H1 (cell line): Measurements from ENCODE around the gene ARRB1. TPM values are rescaled to one million over a fixed set of nuclear protein-coding genes. Genes with fewer than 3 reads are reported as not detected.

Source experiments
- CTCF ChIA-PET: fragments of 300-600 bp; sonication (Branson Sonifier 250); formaldehyde crosslinking; loops from one replicate; lab custom pipeline; 2021; ENCODE audit not compliant: partially characterized antibody; lab: Charles Lee
- POLR2A ChIA-PET: fragments of 300-600 bp; sonication (Branson Sonifier 250); formaldehyde crosslinking; loops from one replicate; lab custom pipeline; 2021; ENCODE audit warnings: inconsistent platforms; ENCODE audit not compliant: partially characterized antibody; lab: Charles Lee
- DNase-seq, 2 experiments: peaks; one replicate each; pipeline versions ENCODE4 v3.0.0 to v3.0.0-alpha.2; 2010 to 2022; ENCODE audit warnings: low spot score in 2 of 2, low read depth in 1 of 2, mixed read lengths in 1 of 2
- FAIRE-seq: peaks from 2 replicates; lab custom pipeline; 2011; peaks lifted over from hg19 to GRCh38; lab: Jason Lieb, UNC
- H2AFZ ChIP-seq: 2 replicates; pipeline ENCODE4 v1.8.1; 2012; ENCODE audit warnings: low read length, inconsistent platforms
- H2AK5ac ChIP-seq: 2 replicates; pipeline ENCODE4 v1.6.1; 2013; ENCODE audit warnings: low read depth, low read length
- H2BK120ac ChIP-seq: replicated peaks from 2 replicates; pipeline ENCODE3; 2013; ENCODE audit warnings: low read depth, low read length, inconsistent platforms
- H2BK12ac ChIP-seq: 2 replicates; pipeline ENCODE4 v1.6.1; 2013; ENCODE audit warnings: low read depth, low read length
- H2BK15ac ChIP-seq: 2 replicates; pipeline ENCODE4 v1.6.1; 2013; ENCODE audit warnings: low read length
- H2BK20ac ChIP-seq: 2 replicates; pipeline ENCODE4 v1.6.1; 2013; ENCODE audit warnings: low read length
- H2BK5ac ChIP-seq: 2 replicates; pipeline ENCODE4 v1.6.1; 2013; ENCODE audit warnings: low read depth, low read length
- H3K14ac ChIP-seq: 2 replicates; pipeline ENCODE4 v1.6.1; 2013; ENCODE audit warnings: inconsistent platforms; ENCODE audit not compliant: insufficient read length
- H3K18ac ChIP-seq: 2 replicates; pipeline ENCODE4 v1.6.1; 2013; ENCODE audit warnings: low read length; ENCODE audit errors: extremely low read depth
- H3K23ac ChIP-seq: 2 replicates; pipeline ENCODE4 v1.6.1; 2013; ENCODE audit warnings: inconsistent platforms; ENCODE audit not compliant: insufficient read length
- H3K23me2 ChIP-seq: 2 replicates; pipeline ENCODE4 v1.6.1; 2013; ENCODE audit warnings: low read depth, low read length
- H3K27ac ChIP-seq: 2 replicates; pipeline ENCODE4 v1.6.1; 2011; ENCODE audit warnings: low read depth, low read length, inconsistent platforms
- H3K27me3 ChIP-seq, 4 experiments: replicated peaks in 1 of 4; 1 replicate in 1 of 4; 2 replicates in 3 of 4; pipeline versions ENCODE4 v1.6.1 to v1.8.1; 2011 to 2013; ENCODE audit warnings: low read length in 3 of 4, mild to moderate bottlenecking in 3 of 4, inconsistent platforms in 2 of 4, mixed read lengths in 2 of 4, moderate library complexity in 1 of 4; ENCODE audit not compliant: control insufficient read depth in 3 of 4, insufficient read depth in 3 of 4; ENCODE audit errors: extremely low read depth in 1 of 4
- H3K36me3 ChIP-seq, 4 experiments: 2 replicates each; pipeline versions ENCODE4 v1.6.1 to v1.8.1; 2011 to 2013; ENCODE audit warnings: mild to moderate bottlenecking in 4 of 4, low read length in 3 of 4, moderate library complexity in 2 of 4, control low read depth in 1 of 4, inconsistent platforms in 1 of 4; ENCODE audit not compliant: insufficient read depth in 4 of 4, control insufficient read depth in 2 of 4
- H3K4ac ChIP-seq: replicated peaks from 2 replicates; pipeline ENCODE3; 2013; ENCODE audit warnings: low read length, low read depth, mixed read lengths, inconsistent platforms; ENCODE audit not compliant: insufficient read length
- H3K4me1 ChIP-seq, 4 experiments: replicated peaks in 1 of 4; 1 replicate in 1 of 4; 2 replicates in 3 of 4; pipeline versions ENCODE4 v1.6.1 to v1.8.1; 2011 to 2013; ENCODE audit warnings: low read length in 3 of 4, inconsistent platforms in 2 of 4, mixed read lengths in 1 of 4; ENCODE audit not compliant: insufficient read depth in 4 of 4, control insufficient read depth in 3 of 4
- H3K4me2 ChIP-seq, 2 experiments: 2 replicates each; pipeline versions ENCODE4 v1.6.1 to v1.8.1; 2011 to 2013; ENCODE audit warnings: low read depth in 2 of 2, low read length in 2 of 2, control low read depth in 1 of 2, inconsistent platforms in 1 of 2, mild to moderate bottlenecking in 1 of 2; ENCODE audit not compliant: insufficient read depth in 1 of 2
- H3K4me3 ChIP-seq, 4 experiments: fragments of 200-600, 300-600 bp in 1 of 4; sonication (generic), shearing (Covaris generic), sonication (Bioruptor Twin) in 1 of 4; 2 replicates each; pipeline versions ENCODE4 v1.5.1 to v1.8.1; 2011 to 2016; ENCODE audit warnings: low read length in 4 of 4, low read depth in 3 of 4, control low read depth in 2 of 4, inconsistent platforms in 2 of 4, mild to moderate bottlenecking in 2 of 4, mixed read lengths in 1 of 4, moderate library complexity in 1 of 4; ENCODE audit not compliant: insufficient read depth in 2 of 4; ENCODE audit errors: extremely low read depth in 1 of 4
- H3K56ac ChIP-seq: replicated peaks from 2 replicates; pipeline ENCODE3; 2013; ENCODE audit warnings: low read depth, mild to moderate bottlenecking, mixed read lengths, low read length, inconsistent platforms; ENCODE audit not compliant: insufficient read length
- H3K79me1 ChIP-seq: 2 replicates; pipeline ENCODE4 v1.6.1; 2013; ENCODE audit warnings: low read depth, low read length, control low read depth
- H3K79me2 ChIP-seq, 2 experiments: 2 replicates each; pipeline versions ENCODE4 v1.6.1 to v1.8.1; 2012 to 2013; ENCODE audit warnings: low read length in 2 of 2, mild to moderate bottlenecking in 2 of 2, inconsistent platforms in 1 of 2; ENCODE audit not compliant: insufficient read depth in 2 of 2, control insufficient read depth in 1 of 2
- H3K9ac ChIP-seq, 4 experiments: replicated peaks in 1 of 4; 1 replicate in 1 of 4; 2 replicates in 3 of 4; pipeline versions ENCODE4 v1.6.1 to v1.8.1; 2011 to 2013; ENCODE audit warnings: low read depth in 3 of 4, low read length in 3 of 4, control low read depth in 2 of 4, mild to moderate bottlenecking in 2 of 4, moderate library complexity in 2 of 4, inconsistent platforms in 1 of 4; ENCODE audit errors: extremely low read depth in 1 of 4
- H3K9me3 ChIP-seq, 2 experiments: 2 replicates each; pipeline versions ENCODE4 v1.6.1 to v1.8.1; 2012 to 2013; ENCODE audit warnings: mild to moderate bottlenecking in 2 of 2, moderate library complexity in 2 of 2, control low read depth in 1 of 2, inconsistent platforms in 1 of 2, low read depth in 1 of 2, low read length in 1 of 2, mixed read lengths in 1 of 2; ENCODE audit not compliant: insufficient read depth in 2 of 2
- H4K20me1 ChIP-seq, 2 experiments: replicated peaks in 1 of 2; 2 replicates each; pipeline versions ENCODE3 to v1.8.1; 2011 to 2013; ENCODE audit warnings: inconsistent platforms in 2 of 2, low read length in 2 of 2, mild to moderate bottlenecking in 1 of 2; ENCODE audit not compliant: insufficient read depth in 2 of 2, control insufficient read depth in 1 of 2
- H4K5ac ChIP-seq: 2 replicates; pipeline ENCODE4 v1.6.1; 2013; ENCODE audit warnings: low read length, low read depth, mixed read lengths, inconsistent platforms; ENCODE audit not compliant: insufficient read length
- H4K8ac ChIP-seq: 2 replicates; pipeline ENCODE4 v1.8.0; 2013; ENCODE audit warnings: mild to moderate bottlenecking, moderate library complexity, low read length, inconsistent platforms; ENCODE audit not compliant: insufficient read depth; ENCODE audit errors: extremely low read depth
- H4K91ac ChIP-seq: replicated peaks from 2 replicates; pipeline ENCODE3; 2013; ENCODE audit warnings: low read length, mixed read lengths, inconsistent platforms; ENCODE audit not compliant: insufficient read length
- E2F6 ChIP-seq: IDR thresholded peaks from 2 replicates; pipeline ENCODE4 v1.6.1; 2012; ENCODE audit warnings: inconsistent platforms
- EZH2 ChIP-seq: fragments of 200-600 bp; sonication (generic); IDR thresholded peaks from 2 replicates; pipeline ENCODE4 v1.7.1; 2012; ENCODE audit warnings: low read depth, mild to moderate bottlenecking, moderate library complexity, low read length, inconsistent platforms; ENCODE audit not compliant: severe bottlenecking
- KDM4A ChIP-seq: IDR thresholded peaks from one replicate; pipeline ENCODE4 v1.7.1; 2012; ENCODE audit warnings: low read depth, mild to moderate bottlenecking, moderate library complexity, low read length, inconsistent platforms; ENCODE audit not compliant: severe bottlenecking
- RBBP5 ChIP-seq: IDR thresholded peaks from 2 replicates; pipeline ENCODE4 v1.7.1; 2012; ENCODE audit warnings: low read depth, mild to moderate bottlenecking, inconsistent platforms, low read length, moderate library complexity, borderline replicate concordance
- RNF2 ChIP-seq: fragments of 200-900, 300-1000 bp; sonication (generic); IDR thresholded peaks from 2 replicates; pipeline ENCODE4 v1.7.1; 2016; ENCODE audit warnings: borderline replicate concordance, low read depth, mild to moderate bottlenecking, antibody characterized with exemption, low read length; ENCODE audit not compliant: poor library complexity, severe bottlenecking; ENCODE audit errors: missing control alignments
- SP1 ChIP-seq: IDR thresholded peaks from 2 replicates; pipeline ENCODE4 v1.6.1; 2011; ENCODE audit warnings: low read depth, low read length
- SUZ12 ChIP-seq: fragments of 200-600 bp; sonication (generic); IDR thresholded peaks from 2 replicates; pipeline ENCODE4 v1.6.1; 2012; ENCODE audit warnings: mild to moderate bottlenecking, inconsistent platforms, low read length, moderate library complexity, mixed read lengths
- TCF12 ChIP-seq: IDR thresholded peaks from 2 replicates; pipeline ENCODE4 v1.6.1; 2011; ENCODE audit warnings: low read depth, mild to moderate bottlenecking, low read length
- WGBS, 2 experiments: shearing (Covaris generic) in 1 of 2; methylation state at CpG; one replicate each; pipeline versions ENCODE4 v1.1.6 to v1.1.7; 2013 to 2015; ENCODE audit warnings: low lambda C conversion rate in 2 of 2, mixed read lengths in 2 of 2, inconsistent platforms in 1 of 2, low coverage in 1 of 2, missing lambda C conversion rate in 1 of 2; ENCODE audit not compliant: insufficient replicate concordance in 2 of 2, insufficient coverage in 1 of 2, insufficient read length in 1 of 2; ENCODE audit errors: extremely low coverage in 1 of 2, missing lambda C conversion rate in 1 of 2; 5-methylcytosine and 5-hydroxymethylcytosine counted together
- polyA plus RNA-seq, 7 experiments: library from polyadenylated mRNA; depleted of rRNA in 3 of 7; stranded (reverse) in 5 of 7; unstranded in 2 of 7; fragments of >200 nt in 5 of 7; fragments of 200-250 nt in 2 of 7; gene quantifications; 1 replicate in 5 of 7; 2 replicates in 1 of 7; 4 replicates in 1 of 7; pipeline versions ENCODE4 v1.2.1 to v1.2.3, GENCODE V29; 2011 to 2013; ENCODE audit warnings: missing spikeins in 2 of 7, mixed read lengths in 2 of 7
- total RNA-seq: library from RNA; stranded (reverse); fragmentation: NEBNext Ultra II Directional; extraction: Animal tissue kit (Norgen Biotek cat#: 25700); gene quantifications from 2 replicates; pipeline ENCODE4 v1.2.1, GENCODE V29; 2021

The ARRB1 gene
- total and polyA plus RNA-seq, 2 of the 8 experiments (the other 6 are each of a cell fraction or from before 2014, with no cell fraction given), result 9.4 to 31.8 TPM

- Histone ChIP-seq H2BK15ac (peak overlapping the region; percentile 100; the same call in 1 of the 2 replicates), H3K79me2 (peaks cover 0 to 3% of the 10 kb centered on the region in 2 experiments; a peak in 1 of 4 replicates), H4K5ac (peak overlapping the region; percentile 25), H2AFZ (peak overlapping the region; percentile 63), H3K9me3 (no peaks in the 10 kb centered on the region), H3K9ac (peak overlapping the region in 2 of 4 experiments; percentile 10 to 20; a peak in 1 of 7 replicates), H2BK120ac (peak overlapping the region; percentile 97), H4K8ac (peak overlapping the region; percentile 20; the same call in 1 of the 2 replicates), H3K4me3 (peak overlapping the region; percentile 46 to 82 (median 58)), H3K36me3 (no peaks in the 10 kb centered on the region), H3K27me3 (peaks cover 4 to 11% (median 10%) of the 10 kb centered on the region in 4 experiments; a peak in 6 of 7 replicates), H2BK20ac (peak overlapping the region; percentile 91), H3K18ac (peak overlapping the region; percentile 33; the same call in 1 of the 2 replicates), H3K4me1 (peaks cover 10 to 28% (median 15%) of the 10 kb centered on the region in 4 experiments), H3K79me1 (peaks cover 9% of the 10 kb centered on the region), H2AK5ac (peak overlapping the region; percentile 69), H3K4ac (peak overlapping the region; percentile 98), H4K20me1 (peaks cover 0 to 4% of the 10 kb centered on the region in 2 experiments), H2BK12ac (peak overlapping the region; percentile 95), H3K23me2 (peaks cover 19% of the 10 kb centered on the region), H3K56ac (peak overlapping the region; percentile 43), H3K27ac (no peak overlapping the region), H3K23ac (no peak overlapping the region), H3K4me2 (peak overlapping the region; percentile 98 to 99), H4K91ac (peak overlapping the region; percentile 94), H3K14ac (peak overlapping the region; percentile 73), H2BK5ac (peak overlapping the region; percentile 35; the same call in 1 of the 2 replicates)
- peak in 1 of 2 experiments; percentile 63 for DNase-seq
- no peak for FAIRE-seq
- POLR2A ChIA-PET, result interaction anchor here (1.1 to 6.6 kb wide), 6 partner anchors 11 to 208 kb away, joined by 3 to 72 read pairs (median 4); no protein-coding TSS in a partner anchor
- 19% methylated on average over 31 of the region's 47 CpGs; no CpG with 5 or more reads in 1 of the 2 experiments for WGBS, 2 experiments
- CTCF ChIA-PET, result interaction anchor here (0.6 to 2.3 kb wide), 13 partner anchors 11 to 76 kb away, joined by 3 to 16 read pairs (median 4); no protein-coding TSS in a partner anchor
- 0 out of 2 replicates have a peak, but pooled peaks have one; percentile 1 for TF ChIP-seq E2F6
- no peak for TF ChIP-seq SP1
- no peak for TF ChIP-seq RBBP5
- peak; percentile 23 for TF ChIP-seq EZH2
- TF ChIP-seq RNF2, result peak; percentile 45
- TF ChIP-seq KDM4A, result peak; percentile 57
- TF ChIP-seq TCF12, result no peak
- 0 out of 2 replicates have a peak, but pooled peaks have one; percentile 35 for TF ChIP-seq SUZ12
Observed at GRCh38 chr11:75350743-75351540, 519 bp downstream of the ARRB1 start.
